Activated B cell treated with CpG ODN at 0.5 μM for 24 hours (primary cell): ENCODE data around the gene ZSWIM2. TPM values are rescaled to one million over a fixed set of nuclear protein-coding genes. Genes with fewer than 3 reads are reported as not detected.
"Not testable (repeated sequence)": the region's sequence is repeated elsewhere in the genome, so short reads cannot be mapped to it uniquely, and the experiment has no call there.

Source experiments
- ATAC-seq: fragments of 200-7000 bp; cut with Tn5 transposase; one replicate; pipeline ENCODE4 v1.10.0; 2021; ENCODE audit warnings: low read depth, mild to moderate bottlenecking, moderate library complexity
- CTCF ChIA-PET: fragments of 350-600 bp; sonication (Branson Sonifier 250); formaldehyde crosslinking; loops from one replicate; lab custom pipeline; 2021; ENCODE audit warnings: antibody characterized with exemption; lab: Charles Lee
- POLR2A ChIA-PET: fragments of 350-600 bp; sonication (Branson Sonifier 250); formaldehyde crosslinking; loops from one replicate; lab custom pipeline; 2021; ENCODE audit warnings: antibody characterized with exemption; lab: Charles Lee
- DNase-seq: peaks from one replicate; pipeline ENCODE4 v3.0.0; 2022
- H3K27ac Mint-ChIP-seq: one replicate; pipeline ENCODE4 v1.8.0; 2020; ENCODE audit warnings: mixed read lengths
- H3K27me3 Mint-ChIP-seq: one replicate; pipeline ENCODE4 v1.8.0; 2021; ENCODE audit warnings: mixed read lengths
- H3K36me3 Mint-ChIP-seq: one replicate; pipeline ENCODE4 v1.8.0; 2021; ENCODE audit warnings: low read depth, mixed read lengths
- H3K4me1 Mint-ChIP-seq: one replicate; pipeline ENCODE4 v1.8.0; 2021; ENCODE audit warnings: mixed read lengths
- H3K4me3 Mint-ChIP-seq: one replicate; pipeline ENCODE4 v1.8.0; 2020; ENCODE audit warnings: mild to moderate bottlenecking, mixed read lengths
- H3K9me3 Mint-ChIP-seq: one replicate; pipeline ENCODE4 v1.8.0; 2020; ENCODE audit warnings: mixed read lengths
- intact Hi-C: fragments of 100-400 bp; cut with micrococcal nuclease; formaldehyde crosslinking; loops from one replicate; pipeline ENCODE4 v1.15.1; 2024
- total RNA-seq: library from RNA; stranded (reverse); gene quantifications from 2 replicates; pipeline ENCODE4 v1.2.3, GENCODE V29; 2022
- TF ChIP-seq, protein P1 (sequence below): fragments of 200-600 bp; IDR thresholded peaks from one replicate; pipeline ENCODE4 v1.8.0; 2022; ENCODE audit warnings: antibody characterized with exemption, mild to moderate bottlenecking

ZSWIM2 gene
- total RNA-seq, 1 donor from 2014 or later, result not detected

DNA sequence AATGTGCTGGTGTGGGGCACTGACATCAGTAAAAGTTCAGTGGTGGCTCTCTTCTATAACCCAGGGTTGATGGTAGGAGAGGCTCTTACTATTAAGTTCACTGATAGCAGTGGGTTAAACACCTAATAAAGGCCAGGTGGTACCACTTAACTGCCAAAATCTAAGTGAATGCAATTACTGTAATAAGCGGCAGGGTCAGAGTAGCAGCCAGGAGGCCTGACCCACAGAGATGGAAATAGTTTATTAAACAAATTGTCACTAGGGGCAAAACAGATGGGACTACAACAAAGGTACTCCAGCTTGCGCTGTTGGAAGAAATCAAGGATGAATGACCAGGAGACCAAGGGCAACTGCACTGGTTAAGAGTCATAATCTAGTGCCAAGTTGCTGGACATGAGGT, 26.6 kb downstream of the ZSWIM2 start:
- no peaks in the 10 kb centered on the region for H3K36me3 Mint-ChIP-seq

DNA sequence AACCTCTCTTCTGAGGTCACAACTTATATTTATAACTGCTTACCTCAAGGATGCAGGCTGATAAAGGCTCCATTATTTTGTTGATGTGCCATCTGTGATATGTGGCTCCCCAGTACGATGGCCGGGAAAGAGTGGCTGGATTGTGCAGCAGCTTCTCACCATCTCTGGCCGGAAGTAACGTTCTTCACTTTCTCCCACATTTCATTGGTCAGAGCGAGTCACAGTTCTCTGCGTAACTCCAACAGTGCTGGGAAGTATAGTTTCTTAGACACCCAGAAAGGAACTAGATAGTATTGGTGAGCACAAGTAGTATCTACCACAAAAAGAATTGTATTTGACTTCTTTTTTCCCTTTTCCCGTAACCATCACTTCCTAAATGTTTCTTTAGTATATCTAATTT, 28.7 kb downstream of the ZSWIM2 start:
- ATAC-seq, result no peak
- intact Hi-C loops, result no loop called here
- peaks cover 6% of the 10 kb centered on the region for H3K9me3 Mint-ChIP-seq
- no peaks in the 10 kb centered on the region for H3K4me1 Mint-ChIP-seq
- H3K27me3 Mint-ChIP-seq, result no peaks in the 10 kb centered on the region
- ChIA-PET POLR2A (no interaction called here), CTCF (no interaction called here)
- H3K36me3 Mint-ChIP-seq, result no peaks in the 10 kb centered on the region
- H3K27ac Mint-ChIP-seq, result no peak overlapping the region
- TF ChIP-seq, protein P1, sequence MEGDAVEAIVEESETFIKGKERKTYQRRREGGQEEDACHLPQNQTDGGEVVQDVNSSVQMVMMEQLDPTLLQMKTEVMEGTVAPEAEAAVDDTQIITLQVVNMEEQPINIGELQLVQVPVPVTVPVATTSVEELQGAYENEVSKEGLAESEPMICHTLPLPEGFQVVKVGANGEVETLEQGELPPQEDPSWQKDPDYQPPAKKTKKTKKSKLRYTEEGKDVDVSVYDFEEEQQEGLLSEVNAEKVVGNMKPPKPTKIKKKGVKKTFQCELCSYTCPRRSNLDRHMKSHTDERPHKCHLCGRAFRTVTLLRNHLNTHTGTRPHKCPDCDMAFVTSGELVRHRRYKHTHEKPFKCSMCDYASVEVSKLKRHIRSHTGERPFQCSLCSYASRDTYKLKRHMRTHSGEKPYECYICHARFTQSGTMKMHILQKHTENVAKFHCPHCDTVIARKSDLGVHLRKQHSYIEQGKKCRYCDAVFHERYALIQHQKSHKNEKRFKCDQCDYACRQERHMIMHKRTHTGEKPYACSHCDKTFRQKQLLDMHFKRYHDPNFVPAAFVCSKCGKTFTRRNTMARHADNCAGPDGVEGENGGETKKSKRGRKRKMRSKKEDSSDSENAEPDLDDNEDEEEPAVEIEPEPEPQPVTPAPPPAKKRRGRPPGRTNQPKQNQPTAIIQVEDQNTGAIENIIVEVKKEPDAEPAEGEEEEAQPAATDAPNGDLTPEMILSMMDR, result no peak
- no peak overlapping the region for H3K4me3 Mint-ChIP-seq
- DNase-seq, result no peak

More for the DNA sequence above, 26.6 kb downstream of the ZSWIM2 start:
- Mint-ChIP-seq H3K4me1 (no peaks in the 10 kb centered on the region), H3K9me3 (peaks cover 2% of the 10 kb centered on the region), H3K4me3 (no peak overlapping the region), H3K27me3 (no peaks in the 10 kb centered on the region), H3K27ac (no peak overlapping the region)
- ChIA-PET POLR2A (no interaction called here), CTCF (no interaction called here)
- DNase-seq, result no peak
- ATAC-seq, result no peak
- TF ChIP-seq, protein P1, result no peak
- intact Hi-C loops, result no loop called here

DNA sequence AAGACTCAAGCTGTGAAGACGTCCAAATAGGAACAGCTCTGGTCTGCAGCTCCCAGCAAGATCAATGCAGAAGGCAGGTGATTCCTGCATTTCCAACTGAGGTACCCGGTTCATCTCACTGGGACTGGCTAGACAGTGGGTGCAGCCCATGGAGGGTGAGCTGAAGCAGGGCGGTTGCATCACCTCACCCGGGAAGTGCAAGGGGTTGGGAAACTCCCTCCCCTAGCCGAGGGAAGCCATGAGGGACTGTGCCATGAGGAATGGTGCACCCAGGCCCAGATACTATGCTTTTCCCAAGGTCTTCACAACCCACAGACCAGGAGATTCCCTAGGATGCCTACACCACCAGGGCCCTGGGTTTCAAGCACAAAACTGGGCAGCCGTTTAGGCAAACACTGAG, 37.2 kb downstream of the ZSWIM2 start:
- POLR2A ChIA-PET, intact Hi-C loops, ATAC-seq, CTCF ChIA-PET, H3K4me3 Mint-ChIP-seq, H3K27ac Mint-ChIP-seq, H3K27me3 Mint-ChIP-seq, H3K36me3 Mint-ChIP-seq, DNase-seq, H3K4me1 Mint-ChIP-seq: not testable (repeated sequence)
- peaks cover 12% of the 10 kb centered on the region for H3K9me3 Mint-ChIP-seq

DNA sequence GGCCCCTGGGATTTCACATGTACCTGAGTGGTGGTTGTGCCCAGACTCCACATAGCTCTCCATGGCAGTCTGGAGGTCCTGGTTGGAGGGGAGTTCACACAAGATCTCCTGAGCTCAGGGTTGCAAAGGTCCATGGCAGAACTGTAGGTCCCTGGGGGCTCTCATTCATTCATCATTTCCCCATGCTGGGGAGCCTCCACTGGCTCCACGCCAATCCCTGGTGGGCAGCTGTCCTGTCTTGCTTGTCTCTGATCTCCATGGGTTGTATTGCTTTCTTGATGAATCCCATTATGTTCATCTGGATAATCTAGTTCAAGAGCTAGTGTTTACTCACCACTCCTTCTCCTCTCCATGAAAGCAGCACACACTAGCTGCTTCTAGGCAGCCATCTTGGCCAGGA, 42.4 kb downstream of the ZSWIM2 start:
- POLR2A ChIA-PET, result no interaction called here
- intact Hi-C loops, result no loop called here
- no peak overlapping the region for H3K27ac Mint-ChIP-seq
- DNase-seq, result no peak
- no peak overlapping the region for H3K4me3 Mint-ChIP-seq
- CTCF ChIA-PET, result no interaction called here
- peaks cover 7% of the 10 kb centered on the region for H3K9me3 Mint-ChIP-seq
- TF ChIP-seq, protein P1, result no peak
- H3K36me3 Mint-ChIP-seq, result no peaks in the 10 kb centered on the region
- ATAC-seq, result no peak
- no peaks in the 10 kb centered on the region for H3K27me3 Mint-ChIP-seq
- H3K4me1 Mint-ChIP-seq, result no peaks in the 10 kb centered on the region

DNA sequence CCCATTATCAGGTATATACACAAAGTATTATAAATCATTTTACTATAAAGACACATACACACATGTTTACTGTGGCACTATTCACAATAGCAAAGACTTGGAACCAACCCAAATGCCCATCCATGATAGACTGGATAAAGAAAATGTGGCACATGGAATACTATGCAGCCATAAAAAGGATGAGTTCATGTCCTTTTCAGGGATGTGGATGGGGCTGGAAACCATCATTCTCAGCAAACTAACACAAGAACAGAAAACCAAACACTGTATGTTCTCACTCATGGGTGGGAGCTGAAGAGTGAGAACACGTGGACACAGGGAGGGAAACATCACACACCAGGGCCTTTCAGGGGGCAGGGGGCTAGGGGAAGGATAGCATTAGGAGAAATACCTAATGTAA, 50.4 kb downstream of the ZSWIM2 start:
- ATAC-seq, intact Hi-C loops, POLR2A ChIA-PET, H3K4me3 Mint-ChIP-seq, H3K4me1 Mint-ChIP-seq, H3K27ac Mint-ChIP-seq, H3K27me3 Mint-ChIP-seq, CTCF ChIA-PET, DNase-seq, H3K36me3 Mint-ChIP-seq, H3K9me3 Mint-ChIP-seq: not testable (repeated sequence)

DNA sequence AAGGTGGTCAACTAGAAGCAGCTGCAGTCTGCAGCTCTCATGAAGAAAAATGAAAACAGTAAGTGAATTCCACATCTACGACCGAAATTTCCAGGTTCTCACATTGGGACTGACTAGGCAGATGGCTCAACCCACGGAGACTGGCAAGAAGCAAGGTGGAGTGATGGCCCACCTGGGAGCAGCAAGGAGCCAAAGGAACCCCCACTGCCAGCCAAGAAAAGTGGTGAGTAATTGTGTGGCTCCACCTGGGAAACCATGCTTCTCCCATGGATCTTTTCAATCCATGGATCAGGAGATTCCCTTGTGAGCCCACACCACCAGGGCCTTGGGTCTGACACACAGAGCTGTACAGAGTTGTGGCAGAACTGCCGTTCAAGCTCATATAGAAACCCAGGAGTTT, 64.0 kb downstream of the ZSWIM2 start:
- peaks cover 11% of the 10 kb centered on the region for H3K9me3 Mint-ChIP-seq
- no peaks in the 10 kb centered on the region for H3K36me3 Mint-ChIP-seq
- POLR2A ChIA-PET, result no interaction called here
- CTCF ChIA-PET, result no interaction called here
- H3K27me3 Mint-ChIP-seq, result no peaks in the 10 kb centered on the region
- no peak for DNase-seq
- H3K4me3 Mint-ChIP-seq, result no peak overlapping the region
- no peak for ATAC-seq
- no peak overlapping the region for H3K27ac Mint-ChIP-seq
- intact Hi-C loops, result no loop called here
- TF ChIP-seq, protein P1, result no peak
- H3K4me1 Mint-ChIP-seq, result no peaks in the 10 kb centered on the region
